Loucy (cell line): ENCODE measurements around the gene SLC48A1.

Experiments
- EZH2phosphoT487 ChIP-seq: fragments of 200-600 bp; IDR thresholded peaks from 2 replicates; pipeline ENCODE4 v1.6.1; 2018; ENCODE audit warnings: antibody characterized with exemption, mild to moderate bottlenecking, moderate library complexity, borderline replicate concordance
- TF ChIP-seq, protein P1 (sequence below): fragments of 200-600 bp; sonication (generic); conservative IDR thresholded peaks from 2 replicates; pipeline ENCODE4 v1.5.1; 2014; ENCODE audit warnings: mild to moderate bottlenecking, antibody characterized with exemption, low read length

DNA sequence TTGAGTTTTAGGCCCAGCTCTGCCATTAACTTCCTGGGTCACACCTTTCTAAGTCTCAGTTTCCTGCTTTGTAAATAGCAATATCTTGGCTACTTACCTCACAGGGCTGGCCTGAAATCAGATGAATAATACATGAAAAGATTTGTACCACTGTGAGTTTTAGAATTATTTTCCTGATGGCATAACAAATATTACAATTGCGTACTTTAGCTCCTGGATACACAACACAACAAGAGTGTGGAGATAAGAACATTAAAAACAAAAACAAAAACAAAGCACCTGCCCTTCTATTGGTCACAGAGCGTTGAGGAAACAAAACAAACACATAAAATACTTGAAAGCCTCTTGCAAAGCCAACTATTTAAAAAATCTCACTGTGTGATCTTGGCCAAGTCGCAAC lies 51.6 kb downstream of the SLC48A1 start:
- TF ChIP-seq, protein P1, sequence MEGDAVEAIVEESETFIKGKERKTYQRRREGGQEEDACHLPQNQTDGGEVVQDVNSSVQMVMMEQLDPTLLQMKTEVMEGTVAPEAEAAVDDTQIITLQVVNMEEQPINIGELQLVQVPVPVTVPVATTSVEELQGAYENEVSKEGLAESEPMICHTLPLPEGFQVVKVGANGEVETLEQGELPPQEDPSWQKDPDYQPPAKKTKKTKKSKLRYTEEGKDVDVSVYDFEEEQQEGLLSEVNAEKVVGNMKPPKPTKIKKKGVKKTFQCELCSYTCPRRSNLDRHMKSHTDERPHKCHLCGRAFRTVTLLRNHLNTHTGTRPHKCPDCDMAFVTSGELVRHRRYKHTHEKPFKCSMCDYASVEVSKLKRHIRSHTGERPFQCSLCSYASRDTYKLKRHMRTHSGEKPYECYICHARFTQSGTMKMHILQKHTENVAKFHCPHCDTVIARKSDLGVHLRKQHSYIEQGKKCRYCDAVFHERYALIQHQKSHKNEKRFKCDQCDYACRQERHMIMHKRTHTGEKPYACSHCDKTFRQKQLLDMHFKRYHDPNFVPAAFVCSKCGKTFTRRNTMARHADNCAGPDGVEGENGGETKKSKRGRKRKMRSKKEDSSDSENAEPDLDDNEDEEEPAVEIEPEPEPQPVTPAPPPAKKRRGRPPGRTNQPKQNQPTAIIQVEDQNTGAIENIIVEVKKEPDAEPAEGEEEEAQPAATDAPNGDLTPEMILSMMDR = no peak
- no peak for TF ChIP-seq EZH2phosphoT487
